ENCODE results near the gene MEGF9. TPM values are rescaled to one million over a fixed set of nuclear protein-coding genes. Genes with fewer than 3 reads are reported as not detected.

The MEGF9 gene
- polyA plus RNA-seq, 1 donor, result 6.9 TPM

- no peak for DNase-seq
Observed at GRCh38 chr9:120730654-120731514, 16.6 kb upstream of the MEGF9 start.

- DNase-seq, result no peak
Observed at GRCh38 chr9:120729791-120730241, 15.5 kb upstream of the MEGF9 start.

- no peak for DNase-seq
Observed at GRCh38 chr9:120726484-120726883, 12.2 kb upstream of the MEGF9 start.

GRCh38 chr9:120725907-120726306 lies 11.6 kb upstream of the MEGF9 start:
- no peak for DNase-seq

DNA sequence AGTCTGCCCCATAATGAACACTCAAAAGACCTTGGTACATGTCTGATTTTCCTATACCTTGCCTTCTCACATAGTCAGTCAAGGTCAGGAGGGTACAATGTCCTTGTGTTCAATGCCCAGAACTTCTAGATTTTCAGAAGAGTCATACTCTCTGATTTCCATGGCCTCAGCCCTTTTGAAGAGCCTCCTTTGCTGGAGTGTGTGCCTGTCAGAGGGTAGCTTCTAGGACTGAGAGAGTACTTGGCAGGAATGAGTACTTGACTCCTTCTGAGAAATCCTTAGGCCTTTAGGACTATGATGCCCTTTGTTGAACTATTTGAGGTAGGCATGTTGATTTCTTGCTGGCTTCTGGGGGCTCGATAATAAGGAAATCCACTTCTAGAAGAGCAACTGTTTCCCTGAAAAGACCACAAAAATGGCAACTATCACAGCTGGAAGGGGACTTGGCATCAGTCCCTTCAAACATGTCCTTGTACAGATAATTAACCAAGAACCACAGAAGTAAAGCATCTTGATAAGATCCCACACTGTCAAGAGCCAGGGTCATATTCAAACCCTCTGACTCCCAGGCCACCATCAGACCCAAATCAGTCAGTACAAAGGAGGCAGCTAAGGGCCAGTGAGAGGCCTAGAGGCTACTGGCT lies 10.6 kb upstream of the MEGF9 start:
- no peak for DNase-seq

GRCh38 chr9:120723565-120723964 lies 9.3 kb upstream of the MEGF9 start:
- no peak for DNase-seq

DNA sequence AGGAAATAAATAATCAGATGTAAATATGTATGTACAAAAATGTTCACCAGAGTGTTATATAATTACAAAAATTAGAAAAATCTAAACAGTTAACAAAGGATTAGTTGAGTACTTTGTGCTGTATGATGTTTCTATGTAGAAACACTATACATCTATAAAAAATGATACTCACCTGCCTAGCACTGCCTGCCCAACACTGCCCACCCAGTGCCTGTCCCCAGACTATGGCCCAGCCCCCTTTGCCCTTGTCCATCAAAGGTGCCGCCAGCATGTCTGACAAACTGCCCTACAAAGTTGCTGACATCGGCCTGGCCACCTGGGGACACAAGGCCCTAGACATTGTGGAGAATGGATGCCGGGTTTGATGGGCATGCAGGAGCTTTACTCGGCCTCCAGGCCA lies 6.1 kb upstream of the MEGF9 start:
- no peak for DNase-seq

DNA sequence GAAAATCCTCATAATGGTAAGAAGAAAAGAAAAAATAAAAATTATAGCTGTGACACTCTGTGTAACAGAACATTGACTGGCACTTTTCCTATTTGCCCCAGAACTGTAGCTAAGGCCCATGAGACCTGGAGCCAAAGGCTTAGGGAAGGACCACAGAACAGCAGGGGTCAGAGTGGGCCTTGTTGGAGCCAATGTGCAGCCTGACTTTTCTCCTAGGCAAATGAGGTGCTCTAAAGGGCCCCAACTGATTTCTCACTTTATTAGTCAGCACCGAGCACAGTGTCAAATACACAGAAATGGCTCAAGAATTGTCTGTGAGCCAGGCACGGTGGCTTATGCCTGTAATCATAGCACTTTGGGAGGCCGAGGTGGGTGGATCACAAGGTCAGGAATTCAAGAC lies 4.0 kb upstream of the MEGF9 start:
- DNase-seq, result no peak

- DNase-seq, result no peak
Observed at GRCh38 chr9:120717176-120717575, 2.9 kb upstream of the MEGF9 start.

DNA sequence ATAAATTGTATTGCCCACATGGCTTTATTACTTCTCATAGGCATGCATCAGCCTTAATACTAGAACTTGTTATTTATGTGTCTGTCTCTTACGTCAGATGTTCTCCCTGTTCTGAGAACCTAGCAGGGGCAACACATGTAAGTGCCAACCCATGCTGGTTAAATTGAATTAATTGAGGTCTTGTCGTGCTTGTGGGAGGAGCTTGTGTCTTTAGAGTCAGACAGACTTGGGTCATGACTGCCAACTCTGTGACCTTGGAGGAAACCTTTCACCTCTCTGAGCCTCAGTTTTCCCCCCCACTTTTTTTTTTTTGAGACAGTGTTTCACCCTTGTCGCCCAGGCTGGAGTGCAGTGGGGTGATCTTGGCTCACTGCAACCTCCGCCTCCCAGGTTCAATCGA lies 2.2 kb upstream of the MEGF9 start:
- no peak for DNase-seq

DNA sequence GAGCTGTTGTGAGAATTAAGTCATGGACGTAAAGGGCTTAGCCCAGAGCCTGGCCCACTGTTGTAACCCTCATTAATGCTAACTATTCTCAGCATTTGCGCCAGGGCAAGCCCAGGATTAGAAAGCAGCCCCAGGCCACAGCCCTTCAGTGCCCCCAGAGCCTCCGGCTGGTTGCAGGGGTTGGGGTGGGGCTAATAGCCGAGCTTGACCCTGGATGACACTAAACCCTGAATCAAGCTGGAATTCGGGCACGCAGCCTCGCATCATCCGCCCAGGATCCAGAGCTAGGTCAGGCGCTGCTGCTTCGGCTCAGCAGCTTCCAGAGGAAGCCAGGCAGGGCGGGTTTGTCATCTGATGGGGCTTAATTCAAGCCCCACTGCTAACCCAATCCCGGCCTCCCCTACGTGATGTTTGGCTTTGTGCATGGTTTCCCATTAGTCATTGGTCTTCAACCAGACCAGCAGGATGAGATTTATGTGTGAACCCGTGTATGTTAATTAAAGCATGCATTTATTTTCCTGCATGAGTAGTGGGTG lies 1.2 kb upstream of the MEGF9 start:
- DNase-seq, result peak; percentile 34

DNA sequence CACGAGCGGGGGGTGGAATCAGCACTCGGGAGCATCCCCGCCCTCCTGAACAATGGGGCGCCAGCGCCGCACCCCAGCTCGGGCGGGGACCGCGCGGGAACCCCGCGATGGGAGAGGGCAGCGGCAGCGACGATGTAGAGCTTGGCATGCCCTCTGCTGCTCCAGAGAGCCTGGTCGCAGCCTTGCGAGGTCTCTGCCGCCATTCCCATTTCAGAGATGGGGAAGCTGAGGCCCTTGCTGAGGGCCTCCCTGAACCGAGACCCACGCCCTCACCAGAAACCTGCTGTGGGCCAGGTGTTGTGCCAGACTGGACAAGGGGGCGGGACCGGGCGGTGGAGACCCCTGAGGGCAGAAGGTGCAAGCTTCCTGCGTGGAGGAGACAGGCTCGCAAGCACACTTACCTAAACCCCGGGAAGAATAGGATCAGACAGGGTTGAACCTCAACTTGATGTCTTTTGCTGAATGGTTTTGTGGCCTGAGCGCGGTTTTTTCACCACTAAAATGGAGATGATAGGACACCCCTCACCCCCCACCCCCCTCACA lies 647 bp upstream of the MEGF9 start:
- DNase-seq, result no peak

GRCh38 chr9:120713257-120714087 lies 798 bp downstream of the MEGF9 start:
- DNase-seq, result no peak

GRCh38 chr9:120712539-120713031 lies 1.7 kb downstream of the MEGF9 start:
- DNase-seq, result no peak

DNA sequence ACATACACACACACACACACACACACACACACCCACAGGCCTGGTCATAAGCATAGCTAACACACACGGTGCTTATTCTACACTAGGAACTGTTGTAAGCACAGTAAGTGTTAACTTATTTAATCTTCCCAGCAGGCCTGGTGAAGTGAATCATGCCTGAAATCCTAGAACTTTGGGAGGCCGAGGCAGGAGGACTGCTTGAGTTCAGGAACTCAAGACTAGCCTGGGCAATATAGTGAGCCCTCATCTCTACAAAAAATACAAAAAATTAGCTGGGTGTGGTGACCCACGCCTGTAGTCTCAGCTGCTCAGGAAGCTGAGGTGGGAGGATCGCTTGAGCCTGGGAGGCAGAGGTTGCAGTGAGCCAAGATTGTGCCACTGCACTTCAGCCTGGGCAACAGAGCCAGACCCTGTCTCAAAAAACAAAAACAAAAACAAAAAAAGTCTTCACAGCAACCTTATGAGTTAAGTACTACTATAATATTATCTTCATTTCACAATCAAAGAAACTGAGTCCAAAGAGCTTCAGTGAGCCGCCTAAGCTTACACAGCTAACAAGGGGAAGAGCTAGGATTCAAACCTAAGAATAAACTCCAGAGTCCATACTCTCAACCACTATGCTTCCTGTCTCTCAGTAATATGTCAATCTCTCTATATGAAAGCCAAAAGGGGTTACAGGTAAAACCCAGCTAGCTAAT lies 2.3 kb downstream of the MEGF9 start:
- DNase-seq, result no peak

GRCh38 chr9:120711354-120711753 lies 2.9 kb downstream of the MEGF9 start:
- no peak for DNase-seq

GRCh38 chr9:120710110-120710981 lies 3.9 kb downstream of the MEGF9 start:
- no peak for DNase-seq

GRCh38 chr9:120708526-120709224 lies 5.6 kb downstream of the MEGF9 start:
- DNase-seq, result no peak

- DNase-seq, result no peak
Observed at GRCh38 chr9:120707170-120707569, 7.1 kb downstream of the MEGF9 start.

DNA sequence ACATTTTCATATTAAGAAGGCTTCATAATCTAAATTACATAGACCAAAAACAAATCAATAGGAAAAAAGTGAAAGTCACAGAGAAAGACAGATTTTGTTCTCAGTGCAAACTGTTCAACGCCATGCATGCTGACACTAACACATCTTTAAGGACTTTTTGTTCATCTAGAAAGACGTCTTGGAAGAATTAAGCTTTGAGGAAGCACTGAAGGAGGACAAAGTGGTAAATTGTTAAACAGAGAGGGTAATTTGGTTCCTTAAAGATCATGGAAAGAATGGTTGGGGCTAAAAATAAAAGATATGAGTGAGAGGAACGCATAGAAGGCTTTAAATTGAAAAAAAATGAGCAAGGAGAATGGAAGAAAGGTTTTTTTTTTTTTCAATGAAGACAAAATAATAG lies 9.1 kb downstream of the MEGF9 start:
- DNase-seq, result no peak
